HG03196 (cell line): ENCODE data around the gene CHIC2.

Experiments used
- ATAC-seq: cut with Tn5 transposase; IDR thresholded peaks from one replicate; pipeline ENCODE4 v1.9.1; 2021; ENCODE audit not compliant: unreplicated experiment

The CHIC2 gene

GRCh38 chr4:54014666-54015160 lies 49.7 kb downstream of the CHIC2 start:
- no peak for ATAC-seq

DNA sequence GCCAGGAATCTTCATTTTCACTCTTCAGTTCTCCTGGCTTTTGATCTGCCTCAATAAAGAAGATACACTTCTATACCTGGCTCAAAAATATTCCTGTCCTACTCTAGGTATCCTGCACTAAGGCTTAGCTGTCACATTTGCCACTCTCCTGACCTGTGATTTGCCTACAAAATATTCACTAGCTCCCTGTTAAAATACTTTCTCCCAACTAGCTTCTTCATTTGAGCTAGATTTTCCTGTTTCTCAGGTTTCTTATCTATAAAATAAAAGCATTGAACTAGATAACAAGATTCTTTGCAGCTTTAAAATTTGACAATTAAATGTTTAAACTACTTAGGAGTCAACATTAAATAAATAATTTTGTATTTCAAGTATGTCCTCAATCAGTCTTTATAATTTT lies 53.2 kb downstream of the CHIC2 start:
- no peak for ATAC-seq

DNA sequence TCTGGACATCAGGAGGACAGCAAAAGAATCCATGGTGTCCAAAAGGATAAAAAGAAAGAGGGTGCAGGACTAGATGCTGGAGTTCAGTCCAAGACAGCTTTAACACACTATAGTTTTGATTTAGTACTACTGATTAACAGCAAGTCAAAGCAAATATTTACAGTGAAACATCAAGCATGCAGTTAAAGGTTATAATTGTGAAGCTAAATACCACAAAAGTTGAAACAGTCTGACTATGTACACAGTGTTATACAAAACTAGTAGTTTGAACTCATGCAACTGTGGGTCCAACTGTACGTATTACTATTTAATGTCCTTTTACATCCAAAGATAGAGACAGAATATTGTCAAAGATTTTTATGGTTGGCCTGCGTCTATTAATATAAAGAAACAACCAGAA lies 57.6 kb downstream of the CHIC2 start:
- ATAC-seq, result no peak

DNA sequence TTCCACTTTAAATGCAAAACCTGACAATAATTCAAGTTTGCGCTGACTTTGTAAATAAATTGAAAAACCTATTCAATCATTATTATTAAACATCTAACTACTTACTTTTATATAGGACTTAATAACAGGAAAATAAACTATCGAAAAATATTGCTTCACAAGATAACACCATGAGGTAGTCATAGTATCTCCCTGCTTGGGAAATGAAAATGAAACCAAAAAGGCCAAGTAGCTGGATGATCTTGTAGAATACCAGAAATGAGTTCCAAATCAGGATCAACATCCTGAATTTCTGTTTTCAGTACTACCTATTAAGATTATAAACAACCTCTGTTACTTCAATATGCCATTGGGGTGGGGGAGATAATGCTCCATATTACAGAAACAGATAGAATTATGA lies 58.9 kb downstream of the CHIC2 start:
- ATAC-seq, result no peak

- ATAC-seq, result no peak
Measured at GRCh38 chr4:54004463-54004862, 59.9 kb downstream of the CHIC2 start.

- ATAC-seq, result no peak
Measured at GRCh38 chr4:54001668-54002365, 62.6 kb downstream of the CHIC2 start.

- no peak for ATAC-seq
Measured at GRCh38 chr4:53997898-53998297, 66.5 kb downstream of the CHIC2 start.

- ATAC-seq, result no peak
Measured at GRCh38 chr4:53994382-53995102, 69.9 kb downstream of the CHIC2 start.

DNA sequence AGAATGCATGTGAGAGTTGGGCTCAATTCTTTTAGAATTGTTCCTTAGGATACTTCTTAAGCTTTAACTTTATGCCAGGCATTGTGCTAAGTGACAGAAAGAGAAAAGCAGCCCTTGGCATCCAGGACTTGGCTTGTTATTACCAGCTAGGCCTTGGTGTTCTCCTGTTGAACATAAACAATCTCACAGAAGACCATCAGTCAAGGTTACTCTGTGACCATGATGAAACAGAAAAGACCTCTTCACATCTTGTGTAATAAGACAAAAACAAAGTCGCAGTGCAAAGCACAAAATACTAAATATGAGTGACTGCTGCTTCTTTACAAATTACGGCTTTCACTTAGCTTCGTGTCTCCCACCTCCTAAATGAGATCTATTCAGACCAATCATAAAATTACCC lies 71.6 kb downstream of the CHIC2 start:
- no peak for ATAC-seq

GRCh38 chr4:53991821-53992220 lies 72.6 kb downstream of the CHIC2 start:
- ATAC-seq, result no peak

GRCh38 chr4:53990641-53991040 lies 73.8 kb downstream of the CHIC2 start:
- no peak for ATAC-seq

GRCh38 chr4:53987761-53988171 lies 76.6 kb downstream of the CHIC2 start:
- no peak for ATAC-seq

DNA sequence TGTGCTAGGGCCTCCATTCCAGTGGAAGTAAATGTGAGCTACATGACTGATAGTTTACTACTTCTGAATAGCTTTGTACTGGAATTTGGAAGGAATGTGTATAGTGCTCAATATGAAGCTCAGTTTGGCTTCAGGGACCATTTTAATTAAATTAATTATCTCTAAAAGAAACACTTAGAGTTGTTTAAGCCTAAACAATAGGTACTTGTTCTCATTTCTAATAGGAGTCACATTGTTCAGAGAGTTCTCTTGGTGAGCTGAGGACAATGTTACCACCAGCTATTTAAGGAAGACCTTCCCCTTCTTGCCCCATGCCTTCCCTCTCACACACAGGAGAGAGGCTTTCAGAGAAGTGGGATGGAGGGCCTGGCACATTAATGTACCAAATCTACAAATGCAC lies 78.3 kb downstream of the CHIC2 start:
- no peak for ATAC-seq

GRCh38 chr4:53981567-53981966 lies 82.8 kb downstream of the CHIC2 start:
- no peak for ATAC-seq

DNA sequence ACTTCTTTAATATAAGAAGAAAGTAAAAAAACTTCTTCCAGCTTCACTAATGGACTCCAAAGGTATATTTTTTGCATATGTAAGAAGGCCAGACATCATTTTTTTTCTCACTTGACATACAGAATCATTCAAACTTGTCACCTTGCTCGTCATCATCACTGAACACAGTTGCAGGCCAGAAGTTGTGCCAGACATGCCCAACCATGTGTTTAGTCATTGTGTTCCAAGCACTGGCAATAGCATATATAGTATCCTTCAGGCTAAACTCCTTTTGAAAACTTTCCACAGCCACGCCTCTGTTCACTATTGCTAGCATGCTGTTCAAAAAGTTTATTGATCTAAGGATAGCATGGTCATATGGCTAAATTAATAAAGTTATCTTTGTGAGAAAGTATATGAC lies 83.3 kb downstream of the CHIC2 start:
- ATAC-seq, result no peak

DNA sequence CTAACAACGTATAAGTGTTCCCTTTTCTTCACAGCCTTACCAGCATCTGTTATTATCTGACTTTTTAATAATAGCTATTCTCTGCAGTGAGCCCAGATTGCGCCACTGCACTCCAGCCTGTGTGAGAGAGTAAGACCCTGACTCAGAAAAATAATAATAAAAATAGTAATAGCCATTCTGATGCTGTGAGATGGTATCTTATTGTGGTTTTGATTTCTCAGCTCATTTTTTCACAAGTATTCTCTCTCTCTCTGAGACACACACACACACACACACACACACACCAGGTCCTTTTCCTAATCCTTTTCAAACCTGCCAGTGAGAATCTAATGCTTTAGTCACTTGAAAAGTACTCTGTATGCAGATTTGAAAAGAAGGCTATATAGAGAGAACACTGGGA lies 89.8 kb downstream of the CHIC2 start:
- ATAC-seq, result no peak

DNA sequence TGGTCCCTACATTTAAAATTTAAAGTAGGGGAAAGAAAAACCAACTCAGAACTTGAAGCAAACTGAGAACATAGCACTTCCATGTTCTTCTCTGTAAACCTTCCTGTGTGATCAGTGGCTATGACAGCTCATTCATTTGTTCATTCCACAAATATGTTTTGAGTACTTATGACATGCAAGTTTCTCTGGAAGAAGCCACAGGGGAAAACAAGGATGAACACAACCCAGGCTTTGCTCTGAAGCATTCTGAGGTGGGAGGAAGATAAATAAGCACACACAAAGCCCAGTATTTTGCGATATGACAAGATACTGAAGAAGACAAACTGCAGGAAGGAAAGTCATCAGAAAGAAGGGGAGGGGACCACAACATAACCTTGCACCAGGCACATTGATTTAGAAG lies 96.4 kb downstream of the CHIC2 start:
- ATAC-seq, result no peak

DNA sequence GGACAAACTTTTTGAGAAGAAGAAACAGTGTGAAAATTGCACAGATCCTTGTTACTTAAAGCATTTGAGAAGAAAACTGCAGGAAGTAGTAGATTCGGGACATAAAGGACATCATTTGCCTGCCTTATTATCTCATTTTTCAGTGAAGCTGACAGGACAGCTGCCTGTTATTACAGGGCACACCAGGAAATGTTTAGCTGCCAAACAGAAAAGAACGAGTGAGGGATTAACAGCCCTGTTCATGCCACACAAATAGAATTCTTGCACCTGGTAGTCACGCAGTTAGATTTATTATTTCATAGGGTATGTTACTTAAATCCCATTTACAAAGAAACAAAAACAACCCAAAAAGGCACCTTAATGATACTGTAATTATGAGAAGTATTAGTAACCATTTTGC lies 100.6 kb downstream of the CHIC2 start:
- no peak for ATAC-seq

DNA sequence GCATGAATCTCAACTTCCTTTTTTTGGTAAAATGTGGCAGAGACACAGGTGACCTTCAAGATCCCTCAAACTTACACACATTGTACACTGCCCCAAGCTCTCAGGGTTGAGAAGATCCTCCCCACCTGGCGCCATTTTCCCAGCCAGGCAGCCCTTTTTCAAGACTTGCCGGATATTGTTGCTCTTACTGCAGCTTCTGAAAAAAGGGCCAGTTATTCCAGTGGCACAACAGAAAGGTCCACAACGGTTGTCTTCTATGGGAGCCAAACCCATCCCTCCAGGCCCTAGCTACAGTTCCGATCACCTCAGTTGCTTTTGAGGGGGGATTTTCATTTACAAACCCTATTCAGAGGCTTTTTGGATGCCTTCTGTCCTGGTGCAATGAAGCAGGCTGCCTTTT lies 101.1 kb downstream of the CHIC2 start:
- ATAC-seq, result no peak

GRCh38 chr4:53962516-53963225 lies 101.7 kb downstream of the CHIC2 start:
- ATAC-seq, result no peak

DNA sequence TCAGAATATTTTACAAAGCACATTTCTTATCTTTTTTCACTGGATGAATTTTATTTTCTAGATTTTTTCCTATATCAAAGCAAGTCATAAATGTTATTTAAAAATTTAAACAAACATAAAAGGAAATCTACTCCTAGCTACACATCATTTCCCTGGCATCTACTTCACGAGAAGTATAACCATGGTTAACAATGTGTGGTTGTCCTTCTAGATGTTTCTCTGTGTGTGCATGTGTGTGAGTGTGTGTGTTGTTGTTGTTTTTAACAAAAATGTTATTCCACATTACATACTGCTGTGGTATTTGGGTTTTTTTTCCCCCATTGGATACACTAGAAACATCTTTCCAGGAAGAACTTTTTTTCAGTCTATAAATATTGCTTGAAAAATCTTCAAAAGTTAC lies 103.1 kb downstream of the CHIC2 start:
- ATAC-seq, result no peak

- ATAC-seq, result no peak
Measured at GRCh38 chr4:53960843-53961242, 103.6 kb downstream of the CHIC2 start.
